Neural cell (in vitro differentiated cells): ENCODE measurements around the gene KLHL30.

Source experiments
- EP300 ChIP-seq: fragments of 450-650 bp; conservative IDR thresholded peaks from 2 replicates; pipeline ENCODE4 v1.6.1; 2014; ENCODE audit warnings: antibody characterized with exemption, mild to moderate bottlenecking, moderate library complexity; ENCODE audit not compliant: poor library complexity, severe bottlenecking
- EZH2 ChIP-seq: fragments of 200-600, 300-800 bp; shearing (Covaris generic), sonication (generic); IDR thresholded peaks from 2 replicates; pipeline ENCODE4 v1.6.1; 2014; ENCODE audit warnings: antibody characterized with exemption, low read length, borderline replicate concordance, mild to moderate bottlenecking; ENCODE audit not compliant: insufficient read depth, poor library complexity, severe bottlenecking
- MXI1 ChIP-seq: fragments of 450-650 bp; conservative IDR thresholded peaks from 2 replicates; pipeline ENCODE4 v1.6.1; 2014; ENCODE audit warnings: antibody characterized with exemption, mild to moderate bottlenecking; ENCODE audit not compliant: poor library complexity, severe bottlenecking
- POLR2AphosphoS5 ChIP-seq: IDR thresholded peaks from 2 replicates; pipeline ENCODE4 v1.6.1; 2012
- RAD21 ChIP-seq: fragments of 450-650 bp; conservative IDR thresholded peaks from 2 replicates; pipeline ENCODE4 v1.6.1; 2014; ENCODE audit warnings: antibody characterized with exemption, mild to moderate bottlenecking, moderate library complexity
- SMC3 ChIP-seq: fragments of 450-650 bp; conservative IDR thresholded peaks from 2 replicates; pipeline ENCODE4 v1.6.1; 2014; ENCODE audit warnings: antibody characterized with exemption, mild to moderate bottlenecking, moderate library complexity; ENCODE audit not compliant: poor library complexity
- TAF1 ChIP-seq: IDR thresholded peaks from 2 replicates; pipeline ENCODE4 v1.6.1; 2012; ENCODE audit warnings: low read depth
- TF ChIP-seq, protein P1 (sequence below): fragments of 450-650 bp; IDR thresholded peaks from 2 replicates; pipeline ENCODE4 v1.5.1; 2014; ENCODE audit warnings: antibody characterized with exemption, mild to moderate bottlenecking, moderate library complexity; ENCODE audit not compliant: poor library complexity, severe bottlenecking

DNA sequence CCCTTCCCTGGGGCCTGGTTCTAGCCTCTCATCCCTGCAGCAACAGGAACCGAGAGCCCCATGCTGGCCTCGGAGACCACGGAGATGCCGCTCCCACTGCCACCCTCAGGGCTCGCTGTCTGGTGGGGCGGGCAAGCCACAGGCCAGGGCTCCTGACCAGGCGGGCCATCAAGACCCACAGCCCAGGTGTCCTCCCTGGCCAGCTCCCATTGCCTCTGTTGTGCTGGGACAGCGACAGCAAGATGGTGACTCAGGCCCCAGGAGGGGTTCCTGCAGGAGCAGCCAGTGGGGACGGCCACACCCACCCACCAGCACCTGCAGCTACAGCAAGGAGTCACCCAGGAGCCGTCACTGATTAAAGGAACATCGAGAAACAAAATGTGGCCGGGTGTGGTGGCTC, 7.4 kb downstream of the KLHL30 start:
- TF ChIP-seq EZH2 (no peak), POLR2AphosphoS5 (no peak), TAF1 (no peak), RAD21 (no peak), SMC3 (no peak), EP300 (no peak), MXI1 (no peak)
- TF ChIP-seq, protein P1, sequence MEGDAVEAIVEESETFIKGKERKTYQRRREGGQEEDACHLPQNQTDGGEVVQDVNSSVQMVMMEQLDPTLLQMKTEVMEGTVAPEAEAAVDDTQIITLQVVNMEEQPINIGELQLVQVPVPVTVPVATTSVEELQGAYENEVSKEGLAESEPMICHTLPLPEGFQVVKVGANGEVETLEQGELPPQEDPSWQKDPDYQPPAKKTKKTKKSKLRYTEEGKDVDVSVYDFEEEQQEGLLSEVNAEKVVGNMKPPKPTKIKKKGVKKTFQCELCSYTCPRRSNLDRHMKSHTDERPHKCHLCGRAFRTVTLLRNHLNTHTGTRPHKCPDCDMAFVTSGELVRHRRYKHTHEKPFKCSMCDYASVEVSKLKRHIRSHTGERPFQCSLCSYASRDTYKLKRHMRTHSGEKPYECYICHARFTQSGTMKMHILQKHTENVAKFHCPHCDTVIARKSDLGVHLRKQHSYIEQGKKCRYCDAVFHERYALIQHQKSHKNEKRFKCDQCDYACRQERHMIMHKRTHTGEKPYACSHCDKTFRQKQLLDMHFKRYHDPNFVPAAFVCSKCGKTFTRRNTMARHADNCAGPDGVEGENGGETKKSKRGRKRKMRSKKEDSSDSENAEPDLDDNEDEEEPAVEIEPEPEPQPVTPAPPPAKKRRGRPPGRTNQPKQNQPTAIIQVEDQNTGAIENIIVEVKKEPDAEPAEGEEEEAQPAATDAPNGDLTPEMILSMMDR: no peak
